ES-I3 (cell line): Measurements from ENCODE around the gene MRTFA.
"Not testable (repeated sequence)": the region's sequence is repeated elsewhere in the genome, so short reads cannot be mapped to it uniquely, and the experiment has no call there.

Experiments
- H3K36me3 ChIP-seq: 2 replicates; pipeline ENCODE4 v1.6.1; 2013; ENCODE audit warnings: mild to moderate bottlenecking, low read length, control low read depth, moderate library complexity; ENCODE audit not compliant: insufficient read depth
- H3K4me1 ChIP-seq: 2 replicates; pipeline ENCODE4 v1.6.1; 2013; ENCODE audit warnings: mild to moderate bottlenecking, control low read depth, low read length; ENCODE audit not compliant: insufficient read depth
- H3K9ac ChIP-seq: 2 replicates; pipeline ENCODE4 v1.6.1; 2013; ENCODE audit warnings: low read depth, mild to moderate bottlenecking, low read length, moderate library complexity
- H3K9me3 ChIP-seq: 2 replicates; pipeline ENCODE4 v1.6.1; 2013; ENCODE audit warnings: mild to moderate bottlenecking, low read length, moderate library complexity; ENCODE audit not compliant: control insufficient read depth, insufficient read depth

MRTFA gene

DNA sequence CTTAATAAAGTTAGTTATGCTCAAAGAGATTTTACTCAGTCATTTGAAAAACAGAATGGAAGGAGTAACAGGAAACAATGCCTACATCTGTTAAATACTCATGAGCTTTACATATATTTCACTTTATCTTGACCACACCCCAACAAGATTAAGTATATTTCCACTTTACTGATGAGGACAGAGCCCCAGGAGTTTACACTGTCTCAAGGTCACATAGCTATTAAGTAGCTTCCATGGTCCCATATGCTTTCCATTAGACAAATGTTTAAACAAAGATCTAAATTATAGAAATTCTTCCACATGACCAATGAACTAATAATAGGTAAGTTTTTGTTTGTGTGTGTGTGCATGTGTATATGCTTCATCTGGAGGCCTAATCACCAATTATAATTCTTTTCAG is 30.2 kb downstream of the MRTFA start:
- Histone ChIP-seq H3K4me1 (peaks cover 26% of the 10 kb centered on the region), H3K9me3 (no peaks in the 10 kb centered on the region), H3K9ac (no peak overlapping the region), H3K36me3 (no peaks in the 10 kb centered on the region)

DNA sequence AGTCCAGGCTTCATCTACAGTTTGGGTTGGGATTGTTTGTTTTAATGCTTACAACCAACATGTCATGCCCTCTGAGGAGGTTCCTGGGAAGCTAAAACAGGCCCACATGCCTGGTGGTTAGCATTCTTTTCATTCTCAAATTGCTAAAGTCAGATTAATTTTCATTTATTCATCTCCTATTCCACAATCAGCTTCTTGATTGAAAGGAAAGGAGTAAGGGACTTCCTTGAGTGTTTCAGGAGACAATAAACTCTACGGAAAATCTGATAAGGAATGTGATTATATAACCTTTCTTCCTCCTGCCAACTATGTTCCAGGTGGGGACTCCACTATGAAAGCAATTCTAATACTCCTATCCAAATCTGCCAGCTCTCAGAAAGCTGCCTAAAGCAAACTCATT is 30.8 kb downstream of the MRTFA start:
- no peak overlapping the region for H3K9ac ChIP-seq
- H3K4me1 ChIP-seq, result peaks cover 31% of the 10 kb centered on the region
- H3K9me3 ChIP-seq, result no peaks in the 10 kb centered on the region
- H3K36me3 ChIP-seq, result no peaks in the 10 kb centered on the region

DNA sequence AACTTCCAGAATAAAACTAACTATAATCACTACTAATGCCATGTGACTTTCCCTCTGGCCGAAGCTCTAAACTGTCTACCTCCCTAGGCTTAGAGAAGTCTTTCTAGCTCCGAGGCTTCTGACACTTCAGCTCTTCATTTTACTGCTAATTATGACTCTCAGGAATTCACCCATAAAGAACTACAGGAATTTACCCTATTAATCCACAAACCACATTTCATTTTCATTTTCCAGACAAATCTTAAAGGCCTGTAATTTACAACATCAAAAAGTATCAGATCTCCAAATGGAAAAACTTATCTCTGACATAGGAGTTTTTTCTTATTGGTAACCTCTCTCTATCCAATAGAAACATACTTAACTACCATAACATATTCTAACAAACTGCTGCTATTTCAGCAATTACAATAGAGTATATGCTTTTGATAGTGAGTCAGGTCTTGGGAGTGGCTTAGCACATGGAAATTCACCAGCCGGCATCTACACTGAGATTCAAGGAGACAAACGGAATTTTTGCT is 33.4 kb downstream of the MRTFA start:
- peaks cover 28% of the 10 kb centered on the region for H3K4me1 ChIP-seq
- H3K9me3 ChIP-seq, result no peaks in the 10 kb centered on the region
- H3K36me3 ChIP-seq, result no peaks in the 10 kb centered on the region
- H3K9ac ChIP-seq, result no peak overlapping the region

DNA sequence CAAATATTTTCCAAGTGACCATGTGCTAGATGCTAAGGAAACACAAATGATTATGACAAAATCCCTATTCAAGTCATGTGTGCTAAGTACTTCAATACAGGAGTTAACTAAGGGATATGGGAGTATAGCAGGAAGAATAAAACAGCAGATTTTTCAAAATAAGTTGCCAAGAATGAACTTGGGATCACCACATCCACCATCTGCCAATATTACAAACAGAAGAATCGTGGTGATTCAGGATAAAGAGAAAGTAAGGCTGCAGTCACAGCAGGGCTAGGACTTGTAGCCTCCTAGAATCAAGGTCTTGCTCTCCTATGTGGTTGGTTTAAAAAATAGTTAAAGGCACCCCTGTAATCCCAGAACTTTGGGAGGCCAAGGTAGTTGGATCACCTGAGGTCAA is 34.3 kb downstream of the MRTFA start:
- peaks cover 33% of the 10 kb centered on the region for H3K4me1 ChIP-seq
- H3K9me3 ChIP-seq, result no peaks in the 10 kb centered on the region
- no peaks in the 10 kb centered on the region for H3K36me3 ChIP-seq
- no peak overlapping the region for H3K9ac ChIP-seq

DNA sequence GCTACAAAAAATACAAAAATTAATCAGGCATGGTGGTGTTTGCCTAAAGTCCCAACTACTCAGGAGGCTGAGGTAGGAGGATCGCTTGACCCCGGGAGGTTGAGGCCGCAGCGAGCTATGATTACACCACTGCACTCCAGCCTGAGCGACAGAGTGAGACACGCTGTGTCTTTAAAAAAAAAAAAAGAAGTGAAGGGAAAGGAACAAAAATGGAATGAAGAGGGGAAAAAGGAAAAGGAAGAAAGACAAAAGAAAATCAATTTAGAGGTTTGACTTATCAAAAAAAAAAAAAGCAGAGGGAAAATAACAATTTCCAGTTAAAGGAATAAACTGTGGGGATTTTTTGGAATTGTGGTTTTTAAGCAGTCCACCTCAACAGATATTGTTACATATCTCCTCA is 36.8 kb downstream of the MRTFA start:
- H3K9ac ChIP-seq, result no peak overlapping the region
- no peaks in the 10 kb centered on the region for H3K36me3 ChIP-seq
- no peaks in the 10 kb centered on the region for H3K9me3 ChIP-seq
- peaks cover 25% of the 10 kb centered on the region for H3K4me1 ChIP-seq

DNA sequence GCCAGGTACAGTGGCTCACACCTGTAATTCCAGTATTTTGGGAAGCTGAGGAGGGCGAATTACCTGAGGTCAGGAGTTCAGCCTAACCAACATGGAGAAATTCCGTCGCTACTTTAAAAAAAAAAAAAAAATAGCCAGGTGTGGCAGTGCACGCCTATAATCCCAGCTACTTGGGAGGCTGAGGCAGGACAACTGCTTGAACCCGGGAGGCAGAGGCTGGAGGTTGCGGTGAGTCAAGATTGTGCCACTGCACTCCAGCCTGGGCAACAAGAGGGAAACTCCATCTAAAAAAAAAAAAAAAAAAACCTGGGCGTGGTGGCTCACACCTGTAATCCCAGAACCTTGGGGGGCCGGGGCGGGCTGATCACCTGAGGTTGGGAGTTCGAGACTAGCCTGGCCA is 37.8 kb downstream of the MRTFA start:
- not testable (repeated sequence) for H3K9me3 ChIP-seq, H3K36me3 ChIP-seq, H3K9ac ChIP-seq
- peaks cover 25% of the 10 kb centered on the region for H3K4me1 ChIP-seq

DNA sequence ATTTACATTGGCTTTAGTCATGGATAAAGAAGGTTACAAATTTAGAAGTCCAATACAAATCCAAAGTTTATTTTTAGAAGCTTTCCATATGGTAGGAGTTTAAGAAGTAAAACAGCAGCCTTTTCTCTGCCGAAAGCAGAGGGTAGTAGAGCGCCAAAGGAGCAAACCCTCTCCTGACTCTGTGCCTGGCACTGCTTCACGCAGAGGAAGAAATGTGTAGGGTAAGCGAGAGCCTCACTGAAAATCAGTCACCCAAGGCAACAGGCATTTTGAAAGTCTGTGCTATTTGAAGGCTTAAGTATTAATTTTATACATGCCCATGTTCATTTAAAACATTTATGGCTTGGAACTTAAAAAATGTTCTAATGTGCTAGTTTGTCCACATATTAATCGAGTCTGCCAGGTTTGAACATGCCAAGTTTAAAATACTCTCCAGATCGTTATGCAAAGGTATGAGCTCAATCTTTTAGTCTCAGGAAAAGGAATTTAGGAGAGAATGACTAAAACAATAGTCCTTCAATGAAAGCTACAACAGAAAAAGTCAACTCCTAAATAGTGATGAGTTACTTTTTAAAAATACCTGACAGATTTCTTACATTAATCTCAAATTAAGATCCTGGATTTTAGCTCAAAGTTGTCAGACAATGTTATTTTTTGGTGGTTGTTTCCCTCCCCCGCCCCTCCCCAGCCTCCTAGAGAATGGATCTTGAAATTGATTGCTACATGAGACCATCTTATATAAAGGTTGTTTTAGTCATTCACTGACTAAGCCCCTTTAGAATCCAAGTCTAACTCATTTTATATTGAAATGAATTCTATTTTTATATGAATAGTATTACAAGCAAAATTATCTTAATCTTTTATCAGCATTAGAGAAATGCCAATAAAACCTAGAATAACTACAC is 38.7 kb downstream of the MRTFA start:
- Histone ChIP-seq H3K4me1 (peaks cover 25% of the 10 kb centered on the region), H3K36me3 (no peaks in the 10 kb centered on the region), H3K9ac (no peak overlapping the region), H3K9me3 (no peaks in the 10 kb centered on the region)

DNA sequence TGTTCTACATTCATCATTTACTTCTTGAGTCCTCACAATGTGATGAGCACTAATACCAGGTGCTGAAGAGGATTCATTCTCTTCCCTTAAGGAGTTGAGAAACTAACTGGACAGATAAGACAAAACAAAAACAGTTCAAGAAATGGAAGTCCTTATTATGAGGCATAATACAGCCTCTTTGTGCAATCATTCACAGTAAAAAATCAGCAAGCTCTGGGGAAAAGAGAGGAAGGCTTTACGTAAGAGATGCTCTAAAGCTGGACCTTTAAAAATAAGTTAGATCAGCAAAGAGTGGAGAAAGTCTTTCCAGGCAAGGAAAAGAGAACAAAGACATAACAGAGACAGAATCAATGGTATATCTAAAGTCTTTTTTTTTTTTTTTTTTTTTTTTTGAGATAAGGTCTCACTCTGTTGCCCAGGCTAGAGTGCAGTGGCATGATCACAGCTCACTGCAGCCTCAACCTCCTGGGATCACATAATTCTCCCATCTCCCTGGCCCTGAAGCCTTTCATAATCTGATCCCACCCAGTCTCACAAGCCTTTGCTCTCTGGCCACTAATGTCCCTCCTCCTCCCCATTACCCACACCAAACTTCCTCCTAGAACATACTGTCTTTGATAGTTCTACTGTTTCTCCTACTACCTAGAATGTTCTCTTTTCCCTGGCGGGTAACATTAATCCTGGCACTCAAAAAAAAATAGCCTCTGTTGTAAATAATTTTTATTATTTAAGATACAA is 40.9 kb downstream of the MRTFA start:
- Histone ChIP-seq H3K9me3 (no peaks in the 10 kb centered on the region), H3K9ac (no peak overlapping the region), H3K4me1 (peaks cover 14% of the 10 kb centered on the region), H3K36me3 (no peaks in the 10 kb centered on the region)

DNA sequence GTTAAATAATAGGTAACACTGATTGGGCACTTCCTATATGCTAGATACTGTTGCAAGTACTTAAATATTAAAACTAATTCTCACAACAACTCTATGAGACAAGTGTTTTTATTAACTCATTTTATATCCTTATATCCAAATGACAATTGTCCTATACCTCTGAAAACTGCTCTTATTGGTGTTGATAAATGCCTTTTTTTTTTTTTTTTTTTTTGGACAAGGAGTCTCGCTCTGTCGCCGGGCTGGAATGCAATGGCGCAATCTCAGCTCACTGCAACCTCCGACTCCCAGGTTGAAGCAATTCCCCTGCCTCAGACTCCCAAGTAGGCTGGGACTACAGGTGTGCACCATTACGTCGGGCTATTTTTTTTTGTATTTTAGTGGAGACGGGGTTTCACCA is 41.6 kb downstream of the MRTFA start:
- peaks cover 14% of the 10 kb centered on the region for H3K4me1 ChIP-seq
- no peaks in the 10 kb centered on the region for H3K9me3 ChIP-seq
- no peak overlapping the region for H3K9ac ChIP-seq
- H3K36me3 ChIP-seq, result no peaks in the 10 kb centered on the region

DNA sequence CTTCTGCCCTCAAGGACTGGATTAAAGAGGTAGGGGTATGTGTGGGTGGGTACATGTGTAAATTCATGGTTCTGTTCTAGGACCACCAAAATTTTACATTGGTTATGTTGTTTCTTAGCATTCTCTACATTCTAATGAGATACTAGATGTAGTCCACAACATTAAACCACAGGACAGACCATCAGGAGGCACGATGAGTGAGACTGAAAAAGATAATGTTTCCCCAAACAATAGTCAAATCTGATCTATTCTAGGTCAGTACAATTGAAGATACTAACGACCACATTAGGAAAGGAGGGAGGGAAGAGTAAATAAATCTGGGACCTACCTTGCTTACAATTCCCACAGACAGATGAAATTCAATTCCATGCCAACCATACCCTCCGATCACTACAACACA is 42.2 kb downstream of the MRTFA start:
- H3K9ac ChIP-seq, result no peak overlapping the region

DNA sequence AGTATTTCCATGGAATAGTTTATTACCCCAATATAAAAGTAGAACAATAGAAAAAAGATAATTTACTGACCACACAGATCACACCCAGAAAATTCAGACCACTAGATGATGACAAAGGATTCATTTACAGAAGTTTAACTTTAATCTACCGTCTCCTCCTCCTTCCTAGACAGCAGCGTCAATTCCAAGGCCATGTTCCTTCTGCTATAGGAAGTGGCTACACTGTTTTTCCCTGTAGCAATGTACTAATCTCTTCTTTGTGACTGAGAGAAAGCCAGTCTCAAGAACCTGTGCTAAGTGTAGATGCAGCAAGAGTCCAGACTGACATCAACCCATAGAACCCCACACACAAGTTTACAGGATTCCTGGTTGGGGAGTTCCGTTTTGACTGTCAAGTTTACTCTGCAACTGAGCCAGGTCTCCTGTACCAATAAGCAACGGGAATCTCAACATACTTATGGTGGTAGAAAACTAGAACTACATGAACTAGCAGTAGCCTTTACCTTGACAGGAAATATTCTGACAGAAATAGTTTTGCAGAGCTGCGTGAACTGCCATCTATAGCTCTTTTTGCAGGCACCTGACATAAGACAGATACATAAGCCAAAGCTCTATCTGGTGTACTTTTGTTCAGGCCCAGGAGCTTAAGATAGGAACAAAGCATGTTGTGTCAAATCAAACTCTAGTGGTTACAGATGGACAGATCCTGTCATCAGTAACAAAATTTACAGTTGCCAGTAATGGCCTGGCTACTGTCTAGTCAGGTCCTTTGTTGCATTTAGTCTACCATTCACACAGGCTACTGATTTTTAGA is 42.9 kb downstream of the MRTFA start:
- Histone ChIP-seq H3K9ac (no peak overlapping the region), H3K9me3 (no peaks in the 10 kb centered on the region), H3K36me3 (no peaks in the 10 kb centered on the region), H3K4me1 (peaks cover 14% of the 10 kb centered on the region)

More for the DNA sequence above, 42.2 kb downstream of the MRTFA start:
- no peaks in the 10 kb centered on the region for H3K36me3 ChIP-seq
- no peaks in the 10 kb centered on the region for H3K9me3 ChIP-seq
- H3K4me1 ChIP-seq, result peaks cover 14% of the 10 kb centered on the region

DNA sequence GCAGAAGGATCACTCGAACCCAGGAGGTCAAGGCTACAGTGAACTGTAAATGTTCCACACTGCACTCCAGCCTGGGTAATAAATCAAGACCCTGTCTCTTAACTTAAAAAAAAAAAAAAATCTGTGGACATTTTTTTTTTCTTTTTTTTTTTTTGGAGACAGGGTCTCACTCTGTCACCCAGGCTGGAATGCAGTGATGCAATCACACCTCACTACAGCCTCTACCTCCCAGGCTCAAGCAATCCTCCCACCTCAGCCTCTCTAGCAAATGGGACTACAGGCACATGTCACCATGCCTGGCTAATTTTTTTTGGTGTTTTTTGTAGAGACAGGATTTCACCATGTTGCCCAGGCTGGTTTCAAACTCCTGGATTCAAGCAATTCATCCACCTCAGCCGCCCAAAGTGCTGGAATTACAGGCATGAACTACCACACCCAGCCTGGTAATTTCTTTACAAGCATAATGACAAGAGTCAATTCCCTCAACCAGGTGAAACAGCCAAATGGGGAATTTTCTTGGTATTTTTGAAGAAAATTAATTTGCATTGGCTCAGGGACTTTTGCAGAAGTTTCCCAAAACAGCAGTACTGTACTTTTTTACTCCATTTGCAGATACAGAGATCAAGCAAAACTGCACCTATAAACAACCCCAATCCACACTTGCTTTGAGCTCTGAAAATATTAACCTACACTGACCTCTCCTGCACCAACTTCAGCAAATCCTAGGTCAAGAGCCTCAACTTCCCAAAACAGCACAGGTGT is 44.0 kb downstream of the MRTFA start:
- H3K36me3 ChIP-seq, result no peaks in the 10 kb centered on the region
- H3K9ac ChIP-seq, result no peak overlapping the region
- peaks cover 6% of the 10 kb centered on the region for H3K4me1 ChIP-seq
- no peaks in the 10 kb centered on the region for H3K9me3 ChIP-seq

DNA sequence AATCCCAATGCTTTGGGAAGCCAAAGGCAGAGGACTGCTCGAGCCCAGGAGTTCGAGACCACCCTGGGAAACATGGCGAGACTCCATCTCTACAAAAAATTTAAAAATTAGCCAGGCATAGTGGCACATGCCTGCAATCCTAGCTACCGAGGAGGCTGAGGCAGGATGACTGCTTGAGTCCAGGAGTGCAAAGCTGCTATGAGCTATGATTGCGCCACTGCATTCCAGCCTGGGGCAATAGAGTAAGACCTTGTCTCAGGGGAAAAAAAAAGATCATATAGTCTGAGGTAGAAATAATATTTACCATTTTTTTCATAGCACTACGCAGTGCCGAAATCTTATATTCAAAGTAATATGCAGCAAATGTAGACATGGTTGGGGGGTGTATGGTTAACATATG is 47.8 kb downstream of the MRTFA start:
- Histone ChIP-seq H3K36me3 (no peaks in the 10 kb centered on the region; the same call in 1 of the 2 replicates), H3K4me1 (no peaks in the 10 kb centered on the region), H3K9ac (no peak overlapping the region), H3K9me3 (peaks cover 6% of the 10 kb centered on the region; the same call in 1 of the 2 replicates)
